Keratinocyte (primary cell): Measurements from ENCODE around the gene GINM1. TPM values are rescaled to one million over a fixed set of nuclear protein-coding genes. Genes with fewer than 3 reads are reported as not detected.

Experiments
- DNase-seq: peaks from one replicate; pipeline ENCODE4 v3.0.0-alpha.2; 2011; ENCODE audit warnings: low read depth, missing footprints, low spot score
- FAIRE-seq: peaks from 2 replicates; lab custom pipeline; 2011; peaks lifted over from hg19 to GRCh38; lab: Jason Lieb, UNC
- H2AFZ ChIP-seq: 2 replicates; pipeline ENCODE4 v1.6.0; 2012; ENCODE audit warnings: low read length, control low read depth, inconsistent platforms; ENCODE audit not compliant: control insufficient read depth
- H3K27ac ChIP-seq: 2 replicates; pipeline ENCODE4 v1.5.1; 2011; ENCODE audit warnings: low read length; ENCODE audit not compliant: control insufficient read depth, insufficient read depth
- H3K27me3 ChIP-seq: 3 replicates; pipeline ENCODE4 v1.6.0; 2011; ENCODE audit warnings: low read length; ENCODE audit not compliant: control insufficient read depth, insufficient read depth; ENCODE audit errors: extremely low read depth
- H3K36me3 ChIP-seq, 2 experiments: 2 replicates in 1 of 2; 3 replicates in 1 of 2; pipeline ENCODE4 v1.5.1; 2011; ENCODE audit warnings: low read length in 2 of 2, mild to moderate bottlenecking in 1 of 2; ENCODE audit not compliant: control insufficient read depth in 2 of 2, insufficient read depth in 2 of 2; ENCODE audit errors: extremely low read depth in 1 of 2
- H3K4me1 ChIP-seq: 3 replicates; pipeline ENCODE4 v1.5.1; 2011; ENCODE audit warnings: low read length; ENCODE audit not compliant: control insufficient read depth, insufficient read depth; ENCODE audit errors: extremely low read depth
- H3K4me2 ChIP-seq: 3 replicates; pipeline ENCODE4 v1.6.0; 2011; ENCODE audit warnings: low read depth, low read length; ENCODE audit not compliant: control insufficient read depth, insufficient read depth; ENCODE audit errors: extremely low read depth
- H3K4me3 ChIP-seq, 3 experiments: fragments of 200-600 bp in 1 of 3; sonication (generic) in 1 of 3; 2 replicates in 2 of 3; 3 replicates in 1 of 3; pipeline ENCODE4 v1.5.1; 2011 to 2016; ENCODE audit warnings: low read length in 3 of 3, mild to moderate bottlenecking in 3 of 3, control low read depth in 2 of 3, inconsistent platforms in 1 of 3, low read depth in 1 of 3, mixed read lengths in 1 of 3, mixed run types in 1 of 3, moderate library complexity in 1 of 3; ENCODE audit not compliant: control insufficient read depth in 2 of 3, insufficient read depth in 2 of 3; ENCODE audit errors: extremely low read depth in 1 of 3
- H3K79me2 ChIP-seq: 2 replicates; pipeline ENCODE4 v1.6.0; 2012; ENCODE audit warnings: low read length; ENCODE audit not compliant: control insufficient read depth, insufficient read depth
- H3K9ac ChIP-seq: 3 replicates; pipeline ENCODE4 v1.6.0; 2011; ENCODE audit warnings: low read length; ENCODE audit not compliant: control insufficient read depth, insufficient read depth; ENCODE audit errors: extremely low read depth
- H3K9me1 ChIP-seq: 3 replicates; pipeline ENCODE4 v1.6.0; 2011; ENCODE audit warnings: low read length; ENCODE audit not compliant: control insufficient read depth, insufficient read depth; ENCODE audit errors: extremely low read depth
- H3K9me3 ChIP-seq: 2 replicates; pipeline ENCODE4 v1.5.1; 2012; ENCODE audit warnings: low read depth, low read length; ENCODE audit not compliant: control insufficient read depth
- H4K20me1 ChIP-seq: 3 replicates; pipeline ENCODE4 v1.6.0; 2011; ENCODE audit warnings: low read length; ENCODE audit not compliant: control insufficient read depth, insufficient read depth; ENCODE audit errors: extremely low read depth
- CTCF ChIP-seq, 3 experiments: IDR thresholded peaks in 1 of 3; conservative IDR thresholded peaks in 1 of 3; optimal IDR thresholded peaks in 1 of 3; 2 replicates in 2 of 3; 3 replicates in 1 of 3; pipeline versions ENCODE3 to v1.5.1; 2011; ENCODE audit warnings: low read length in 3 of 3, mild to moderate bottlenecking in 3 of 3, moderate library complexity in 2 of 3, control low read depth in 1 of 3, inconsistent platforms in 1 of 3; ENCODE audit not compliant: insufficient read depth in 2 of 3; ENCODE audit errors: extremely low read depth in 1 of 3
- EZH2 ChIP-seq: IDR thresholded peaks from one replicate; pipeline ENCODE4 v1.6.1; 2012; ENCODE audit warnings: inconsistent platforms, mild to moderate bottlenecking, low read length, moderate library complexity
- dilution Hi-C: fragments of 300-500 bp; cut with MboI; formaldehyde crosslinking; loops from one replicate; pipeline ENCODE4 v1.7.0; 2020; ENCODE audit warnings: low sequenced_read_pairs; ENCODE audit not compliant: extremely low pct_ligation_motif_present
- polyA plus RNA-seq, 5 experiments: library from polyadenylated mRNA; depleted of rRNA in 3 of 5; stranded (reverse) in 3 of 5; stranded (forward) in 1 of 5; unstranded in 1 of 5; fragments of >200 nt; gene quantifications; 1 replicate in 1 of 5; 2 replicates in 3 of 5; 3 replicates in 1 of 5; pipeline versions ENCODE4 v1.2.1 to v1.2.3, GENCODE V29; 2011 to 2012; ENCODE audit warnings: missing spikeins in 2 of 5, low read depth in 1 of 5, low replicate concordance in 1 of 5

The GINM1 gene
- polyA plus RNA-seq, 1 donor (not counting 4 experiments of a cell fraction or from before 2014, with no cell fraction given), result 29.7 TPM

GRCh38 chr6:149534742-149535141, 31.4 kb upstream of the GINM1 start:
- peaks cover 6 to 14% of the 10 kb centered on the region in 2 experiments for H3K36me3 ChIP-seq
- TF ChIP-seq CTCF (optimal IDR thresholded peaks at IDR 0.05 in 1 of 3, IDR thresholded peaks at IDR 0.05 in 1 of 3, conservative IDR thresholded peaks at IDR 0.05 in 1 of 3; ENCODE audit: extremely low read depth in 1 of 3, insufficient read depth in 2 of 3, low read length in 3 of 3) (no peak), EZH2 (no peak)
- no peaks in the 10 kb centered on the region for H4K20me1 ChIP-seq
- no peaks in the 10 kb centered on the region for H3K27me3 ChIP-seq
- FAIRE-seq (no peak), DNase-seq (no peak)
- H2AFZ ChIP-seq, result no peak overlapping the region
- no peak overlapping the region for H3K9ac ChIP-seq
- no peak overlapping the region for H3K27ac ChIP-seq
- no peaks in the 10 kb centered on the region for H3K9me1 ChIP-seq
- no peak overlapping the region for H3K4me2 ChIP-seq
- no peaks in the 10 kb centered on the region for H3K9me3 ChIP-seq
- no peak overlapping the region for H3K4me3 ChIP-seq
- dilution Hi-C loops, result no loop called here
- H3K4me1 ChIP-seq, result no peaks in the 10 kb centered on the region
- no peaks in the 10 kb centered on the region for H3K79me2 ChIP-seq

- Histone ChIP-seq H3K9ac (no peak overlapping the region), H3K9me3 (no peaks in the 10 kb centered on the region), H3K4me2 (peak overlapping the region; percentile 22), H3K27ac (no peak overlapping the region), H3K27me3 (no peaks in the 10 kb centered on the region), H3K4me1 (peaks cover 16% of the 10 kb centered on the region), H3K9me1 (no peaks in the 10 kb centered on the region), H3K4me3 (no peak overlapping the region), H3K36me3 (peaks cover 5 to 6% of the 10 kb centered on the region in 2 experiments), H4K20me1 (no peaks in the 10 kb centered on the region), H3K79me2 (peaks cover 44% of the 10 kb centered on the region), H2AFZ (no peak overlapping the region)
- FAIRE-seq (no peak), DNase-seq (no peak)
- dilution Hi-C loops, result no loop called here
- TF ChIP-seq CTCF (optimal IDR thresholded peaks at IDR 0.05 in 1 of 3, IDR thresholded peaks at IDR 0.05 in 1 of 3, conservative IDR thresholded peaks at IDR 0.05 in 1 of 3; ENCODE audit: extremely low read depth in 1 of 3, insufficient read depth in 2 of 3, low read length in 3 of 3) (no peak), EZH2 (no peak)
These were observed 25.0 kb upstream of the GINM1 start for GRCh38 chr6:149541139-149541538.
